ENCODE results near the gene TET2. TPM values are rescaled to one million over a fixed set of nuclear protein-coding genes. Genes with fewer than 3 reads are reported as not detected.

The TET2 gene
- total RNA-seq, 1 experiment from 2014 or later: 25.2 TPM

GRCh38 chr4:105149771-105150170 lies 3.1 kb downstream of the TET2 start:
- H3K9me3 ChIP-seq (replicated peaks): no peaks in the 10 kb centered on the region
- peaks cover 2% of the 10 kb centered on the region; the same call in 1 of the 2 replicates for H3K4me1 ChIP-seq
- no peaks in the 10 kb centered on the region for H3K27me3 ChIP-seq
- no peaks in the 10 kb centered on the region for H3K36me3 ChIP-seq
- no peak overlapping the region for H3K4me3 ChIP-seq
- no peak overlapping the region for H3K27ac ChIP-seq
- no peak for DNase-seq

GRCh38 chr4:105150503-105150902 lies 3.8 kb downstream of the TET2 start:
- no peak for DNase-seq
- H3K27me3 ChIP-seq: no peaks in the 10 kb centered on the region

GRCh38 chr4:105153749-105154148 lies 7.1 kb downstream of the TET2 start:
- no peak overlapping the region for H3K4me3 ChIP-seq
- H3K36me3 ChIP-seq: no peaks in the 10 kb centered on the region
- no peaks in the 10 kb centered on the region for H3K27me3 ChIP-seq
- peaks cover 2% of the 10 kb centered on the region; the same call in 1 of the 2 replicates for H3K4me1 ChIP-seq
- H3K9me3 ChIP-seq (replicated peaks): no peaks in the 10 kb centered on the region
- DNase-seq: no peak
- no peak overlapping the region for H3K27ac ChIP-seq

More at GRCh38 chr4:105150503-105150902, 3.8 kb downstream of the TET2 start:
- Histone ChIP-seq H3K36me3 (no peaks in the 10 kb centered on the region), H3K9me3 (replicated peaks) (no peaks in the 10 kb centered on the region), H3K4me3 (no peak overlapping the region), H3K27ac (no peak overlapping the region), H3K4me1 (peaks cover 2% of the 10 kb centered on the region; the same call in 1 of the 2 replicates)

GRCh38 chr4:105154576-105154975 lies 7.9 kb downstream of the TET2 start:
- Histone ChIP-seq H3K4me3 (no peak overlapping the region), H3K9me3 (replicated peaks) (no peaks in the 10 kb centered on the region), H3K27me3 (no peaks in the 10 kb centered on the region), H3K4me1 (no peaks in the 10 kb centered on the region; the same call in 1 of the 2 replicates), H3K27ac (no peak overlapping the region), H3K36me3 (no peaks in the 10 kb centered on the region; the same call in 1 of the 2 replicates)
- DNase-seq: no peak

GRCh38 chr4:105155426-105155825 lies 8.8 kb downstream of the TET2 start:
- DNase-seq: no peak
- Histone ChIP-seq H3K4me3 (no peak overlapping the region), H3K36me3 (no peaks in the 10 kb centered on the region; the same call in 1 of the 2 replicates), H3K27me3 (no peaks in the 10 kb centered on the region), H3K9me3 (replicated peaks) (no peaks in the 10 kb centered on the region), H3K4me1 (no peaks in the 10 kb centered on the region), H3K27ac (no peak overlapping the region)

- Histone ChIP-seq H3K4me1 (no peaks in the 10 kb centered on the region), H3K27ac (no peak overlapping the region), H3K4me3 (no peak overlapping the region), H3K9me3 (replicated peaks) (no peaks in the 10 kb centered on the region), H3K27me3 (no peaks in the 10 kb centered on the region), H3K36me3 (no peaks in the 10 kb centered on the region; the same call in 1 of the 2 replicates)
- DNase-seq: no peak
Observed at GRCh38 chr4:105158837-105159236, 12.2 kb downstream of the TET2 start.

GRCh38 chr4:105162123-105162796 lies 15.6 kb downstream of the TET2 start:
- no peaks in the 10 kb centered on the region for H3K9me3 ChIP-seq (replicated peaks)
- DNase-seq: no peak
- no peaks in the 10 kb centered on the region for H3K4me1 ChIP-seq
- no peak overlapping the region for H3K27ac ChIP-seq
- H3K4me3 ChIP-seq: no peak overlapping the region
- peaks cover 3% of the 10 kb centered on the region; the same call in 1 of the 2 replicates for H3K36me3 ChIP-seq
- H3K27me3 ChIP-seq: no peaks in the 10 kb centered on the region

GRCh38 chr4:105164548-105164947 lies 17.9 kb downstream of the TET2 start:
- DNase-seq: no peak
- H3K9me3 ChIP-seq (replicated peaks): no peaks in the 10 kb centered on the region
- H3K4me3 ChIP-seq: no peak overlapping the region
- H3K27me3 ChIP-seq: no peaks in the 10 kb centered on the region
- H3K36me3 ChIP-seq: peaks cover 5% of the 10 kb centered on the region; the same call in 1 of the 2 replicates
- no peak overlapping the region for H3K27ac ChIP-seq
- no peaks in the 10 kb centered on the region for H3K4me1 ChIP-seq

GRCh38 chr4:105166066-105166465 lies 19.4 kb downstream of the TET2 start:
- Histone ChIP-seq H3K36me3 (0 out of 2 replicates have a peak, but pooled peaks cover 5% of the 10 kb centered on the region), H3K4me3 (no peak overlapping the region), H3K27ac (no peak overlapping the region), H3K27me3 (no peaks in the 10 kb centered on the region), H3K4me1 (no peaks in the 10 kb centered on the region), H3K9me3 (replicated peaks) (no peaks in the 10 kb centered on the region)
- DNase-seq: no peak

- Histone ChIP-seq H3K4me1 (no peaks in the 10 kb centered on the region), H3K36me3 (0 out of 2 replicates have a peak, but pooled peaks cover 8% of the 10 kb centered on the region), H3K9me3 (replicated peaks) (no peaks in the 10 kb centered on the region), H3K4me3 (no peak overlapping the region), H3K27ac (no peak overlapping the region), H3K27me3 (no peaks in the 10 kb centered on the region)
- DNase-seq: no peak
Observed at GRCh38 chr4:105170711-105171110, 24.0 kb downstream of the TET2 start.

- no peaks in the 10 kb centered on the region for H3K27me3 ChIP-seq
- no peak overlapping the region for H3K27ac ChIP-seq
- H3K9me3 ChIP-seq (replicated peaks): no peaks in the 10 kb centered on the region
- no peaks in the 10 kb centered on the region for H3K4me1 ChIP-seq
- no peak for DNase-seq
- 0 out of 2 replicates have a peak, but pooled peaks cover 8% of the 10 kb centered on the region for H3K36me3 ChIP-seq
- no peak overlapping the region for H3K4me3 ChIP-seq
Observed at GRCh38 chr4:105171912-105172311, 25.2 kb downstream of the TET2 start.

GRCh38 chr4:105174098-105174497 lies 27.4 kb downstream of the TET2 start:
- Histone ChIP-seq H3K27ac (no peak overlapping the region), H3K4me1 (peaks cover 1% of the 10 kb centered on the region), H3K36me3 (peaks cover 11% of the 10 kb centered on the region; the same call in 1 of the 2 replicates), H3K4me3 (no peak overlapping the region), H3K27me3 (no peaks in the 10 kb centered on the region), H3K9me3 (replicated peaks) (no peaks in the 10 kb centered on the region)
- DNase-seq: no peak

GRCh38 chr4:105179539-105180401 lies 33.1 kb downstream of the TET2 start:
- Histone ChIP-seq H3K27me3 (no peaks in the 10 kb centered on the region), H3K4me3 (no peak overlapping the region), H3K27ac (peak overlapping the region; percentile 56), H3K36me3 (peaks cover 15% of the 10 kb centered on the region), H3K9me3 (replicated peaks) (no peaks in the 10 kb centered on the region), H3K4me1 (peaks cover 20% of the 10 kb centered on the region)
- DNase-seq: peak; percentile 19 to 66

GRCh38 chr4:105181259-105181658 lies 34.6 kb downstream of the TET2 start:
- H3K9me3 ChIP-seq (replicated peaks): no peaks in the 10 kb centered on the region
- DNase-seq: no peak
- H3K4me1 ChIP-seq: peaks cover 20% of the 10 kb centered on the region
- H3K27me3 ChIP-seq: no peaks in the 10 kb centered on the region
- no peak overlapping the region for H3K27ac ChIP-seq
- peaks cover 13% of the 10 kb centered on the region for H3K36me3 ChIP-seq
- no peak overlapping the region for H3K4me3 ChIP-seq

GRCh38 chr4:105182211-105182610 lies 35.5 kb downstream of the TET2 start:
- Histone ChIP-seq H3K4me1 (peaks cover 20% of the 10 kb centered on the region), H3K27ac (no peak overlapping the region), H3K27me3 (no peaks in the 10 kb centered on the region), H3K4me3 (no peak overlapping the region), H3K9me3 (replicated peaks) (no peaks in the 10 kb centered on the region), H3K36me3 (peaks cover 11% of the 10 kb centered on the region)
- DNase-seq: no peak
